Activated B cell treated with CpG ODN at 0.5 μM for 24 hours (primary cell): ENCODE results near the gene CERS6. TPM values are rescaled to one million over a fixed set of nuclear protein-coding genes. Genes with fewer than 3 reads are reported as not detected.

Source experiments
- ATAC-seq: fragments of 200-7000 bp; cut with Tn5 transposase; one replicate; pipeline ENCODE4 v1.10.0; 2021; ENCODE audit warnings: low read depth, mild to moderate bottlenecking, moderate library complexity
- CTCF ChIA-PET: fragments of 350-600 bp; sonication (Branson Sonifier 250); formaldehyde crosslinking; loops from one replicate; lab custom pipeline; 2021; ENCODE audit warnings: antibody characterized with exemption; lab: Charles Lee
- POLR2A ChIA-PET: fragments of 350-600 bp; sonication (Branson Sonifier 250); formaldehyde crosslinking; loops from one replicate; lab custom pipeline; 2021; ENCODE audit warnings: antibody characterized with exemption; lab: Charles Lee
- DNase-seq: peaks from one replicate; pipeline ENCODE4 v3.0.0; 2022
- H3K27ac Mint-ChIP-seq: one replicate; pipeline ENCODE4 v1.8.0; 2020; ENCODE audit warnings: mixed read lengths
- H3K27me3 Mint-ChIP-seq: one replicate; pipeline ENCODE4 v1.8.0; 2021; ENCODE audit warnings: mixed read lengths
- H3K36me3 Mint-ChIP-seq: one replicate; pipeline ENCODE4 v1.8.0; 2021; ENCODE audit warnings: low read depth, mixed read lengths
- H3K4me1 Mint-ChIP-seq: one replicate; pipeline ENCODE4 v1.8.0; 2021; ENCODE audit warnings: mixed read lengths
- H3K4me3 Mint-ChIP-seq: one replicate; pipeline ENCODE4 v1.8.0; 2020; ENCODE audit warnings: mild to moderate bottlenecking, mixed read lengths
- H3K9me3 Mint-ChIP-seq: one replicate; pipeline ENCODE4 v1.8.0; 2020; ENCODE audit warnings: mixed read lengths
- intact Hi-C: fragments of 100-400 bp; cut with micrococcal nuclease; formaldehyde crosslinking; loops from one replicate; pipeline ENCODE4 v1.15.1; 2024
- total RNA-seq: library from RNA; stranded (reverse); gene quantifications from 2 replicates; pipeline ENCODE4 v1.2.3, GENCODE V29; 2022
- TF ChIP-seq, protein P1 (sequence below): fragments of 200-600 bp; IDR thresholded peaks from one replicate; pipeline ENCODE4 v1.8.0; 2022; ENCODE audit warnings: antibody characterized with exemption, mild to moderate bottlenecking

CERS6 gene
- total RNA-seq, 1 donor from 2014 or later: 5.3 TPM

DNA sequence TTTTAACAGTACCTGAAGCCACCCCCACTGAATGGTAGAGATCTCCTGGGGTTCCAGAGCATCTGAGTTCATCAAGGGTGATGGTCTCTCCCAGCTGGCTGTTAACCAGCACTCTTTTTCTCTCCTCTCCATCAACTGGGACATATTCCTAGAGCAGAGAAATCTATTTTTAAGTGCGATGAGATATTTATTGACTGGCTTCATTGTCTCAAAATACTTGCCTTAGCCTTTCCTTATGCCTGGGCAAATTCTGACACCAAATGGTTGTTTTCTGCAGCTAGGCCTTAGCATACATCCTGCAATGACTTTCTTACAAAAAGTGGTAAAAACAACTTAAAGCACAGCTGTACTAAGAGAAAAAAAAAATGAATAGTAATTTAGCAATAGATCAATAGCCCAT, 365.9 kb downstream of the CERS6 start:
- no peaks in the 10 kb centered on the region for H3K9me3 Mint-ChIP-seq
- H3K4me3 Mint-ChIP-seq: no peak overlapping the region
- H3K4me1 Mint-ChIP-seq: no peaks in the 10 kb centered on the region
- POLR2A ChIA-PET: no interaction called here
- no peak for ATAC-seq
- H3K27ac Mint-ChIP-seq: no peak overlapping the region
- H3K27me3 Mint-ChIP-seq: no peaks in the 10 kb centered on the region
- CTCF ChIA-PET: no interaction called here
- no peaks in the 10 kb centered on the region for H3K36me3 Mint-ChIP-seq
- no peak for DNase-seq
- TF ChIP-seq, protein P1, sequence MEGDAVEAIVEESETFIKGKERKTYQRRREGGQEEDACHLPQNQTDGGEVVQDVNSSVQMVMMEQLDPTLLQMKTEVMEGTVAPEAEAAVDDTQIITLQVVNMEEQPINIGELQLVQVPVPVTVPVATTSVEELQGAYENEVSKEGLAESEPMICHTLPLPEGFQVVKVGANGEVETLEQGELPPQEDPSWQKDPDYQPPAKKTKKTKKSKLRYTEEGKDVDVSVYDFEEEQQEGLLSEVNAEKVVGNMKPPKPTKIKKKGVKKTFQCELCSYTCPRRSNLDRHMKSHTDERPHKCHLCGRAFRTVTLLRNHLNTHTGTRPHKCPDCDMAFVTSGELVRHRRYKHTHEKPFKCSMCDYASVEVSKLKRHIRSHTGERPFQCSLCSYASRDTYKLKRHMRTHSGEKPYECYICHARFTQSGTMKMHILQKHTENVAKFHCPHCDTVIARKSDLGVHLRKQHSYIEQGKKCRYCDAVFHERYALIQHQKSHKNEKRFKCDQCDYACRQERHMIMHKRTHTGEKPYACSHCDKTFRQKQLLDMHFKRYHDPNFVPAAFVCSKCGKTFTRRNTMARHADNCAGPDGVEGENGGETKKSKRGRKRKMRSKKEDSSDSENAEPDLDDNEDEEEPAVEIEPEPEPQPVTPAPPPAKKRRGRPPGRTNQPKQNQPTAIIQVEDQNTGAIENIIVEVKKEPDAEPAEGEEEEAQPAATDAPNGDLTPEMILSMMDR: no peak
- intact Hi-C loops: no loop called here

Other genes starting within 250 kb of the CERS6 start
- gene STK39, start 208.7 kb upstream of the CERS6 start, total RNA-seq: 17.8 and 18.5 TPM in 2 replicates